Activated CD4-positive, CD25-positive, alpha-beta regulatory T cell treated with anti-CD3 and anti-CD28 coated beads, Interleukin-2, amount 50 U/mL, for 16 hours (primary cell): ENCODE results near the gene SLC10A7.

Source experiments
- DNase-seq: peaks from one replicate; pipeline ENCODE4 v3.0.0-alpha.2; 2020; ENCODE audit warnings: low read depth, low spot score

Gene SLC10A7, protein sequence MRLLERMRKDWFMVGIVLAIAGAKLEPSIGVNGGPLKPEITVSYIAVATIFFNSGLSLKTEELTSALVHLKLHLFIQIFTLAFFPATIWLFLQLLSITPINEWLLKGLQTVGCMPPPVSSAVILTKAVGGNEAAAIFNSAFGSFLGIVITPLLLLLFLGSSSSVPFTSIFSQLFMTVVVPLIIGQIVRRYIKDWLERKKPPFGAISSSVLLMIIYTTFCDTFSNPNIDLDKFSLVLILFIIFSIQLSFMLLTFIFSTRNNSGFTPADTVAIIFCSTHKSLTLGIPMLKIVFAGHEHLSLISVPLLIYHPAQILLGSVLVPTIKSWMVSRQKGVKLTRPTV

GRCh38 chr4:146521541-146522097, at the start of gene SLC10A7:
Gene SLC10A7 (minus strand): TSS chr4:146521940. CDS start chr4:146521717, 223 bp downstream.
- DNase-seq = peak; percentile 34

GRCh38 chr4:146567396-146567795, 45.7 kb upstream of the SLC10A7 start:
- DNase-seq = no peak

DNA sequence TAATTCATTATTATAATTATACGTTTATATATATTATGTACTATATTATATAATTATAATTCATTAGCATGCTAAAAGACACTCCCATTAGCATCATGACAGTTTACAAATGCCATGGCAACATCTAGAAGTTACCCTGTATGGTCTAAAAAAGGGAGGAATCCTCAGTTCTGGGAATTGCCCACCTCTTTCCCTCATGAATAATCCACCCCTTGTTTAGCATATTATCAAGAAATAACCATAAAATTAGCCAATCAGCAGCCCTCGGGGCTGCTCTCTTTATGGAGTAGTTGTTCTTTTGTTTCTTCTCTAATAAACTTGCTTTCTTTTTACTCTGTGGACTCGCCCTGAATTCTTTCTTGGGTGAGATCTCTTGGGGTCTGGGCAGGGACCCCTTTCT, 42.8 kb upstream of the SLC10A7 start:
- DNase-seq = no peak

DNA sequence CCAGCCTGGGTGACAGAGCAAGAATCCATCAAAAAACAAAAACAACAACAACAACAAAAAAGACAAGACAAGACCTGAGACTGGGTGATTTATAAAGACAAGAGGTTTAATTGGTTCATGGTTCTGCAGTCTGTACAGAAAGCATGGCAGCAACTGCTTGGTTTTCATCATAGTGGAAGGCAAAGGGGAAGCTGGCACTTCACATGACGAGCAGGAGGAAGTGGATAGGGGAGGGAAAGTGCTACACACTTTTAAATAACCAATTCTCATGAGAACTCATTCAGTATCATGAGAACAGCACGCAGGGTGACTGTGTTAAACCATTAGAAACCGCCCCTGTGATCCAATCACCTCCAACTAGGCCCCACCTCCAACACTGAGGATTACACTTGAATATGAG, 28.4 kb upstream of the SLC10A7 start:
- DNase-seq = no peak

DNA sequence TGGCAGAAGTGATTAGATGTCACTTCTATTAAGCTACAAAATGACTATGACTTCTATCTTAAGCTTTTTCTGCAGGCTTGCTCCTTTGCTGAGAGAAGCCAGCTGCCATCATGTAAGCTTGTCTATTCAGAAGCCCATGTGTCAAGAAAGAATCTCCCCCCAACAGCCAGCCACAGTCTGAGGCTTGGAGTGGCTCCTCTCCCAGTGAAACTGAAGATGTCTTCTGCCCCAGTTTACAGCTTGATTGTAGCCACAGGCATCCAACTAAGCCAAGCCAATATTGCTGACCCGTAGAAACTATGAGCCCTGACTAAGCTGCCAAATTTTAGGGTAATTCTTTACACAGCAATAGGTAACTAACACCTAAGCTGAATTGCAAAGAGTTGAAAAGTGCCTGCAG, 26.7 kb upstream of the SLC10A7 start:
- DNase-seq = no peak

DNA sequence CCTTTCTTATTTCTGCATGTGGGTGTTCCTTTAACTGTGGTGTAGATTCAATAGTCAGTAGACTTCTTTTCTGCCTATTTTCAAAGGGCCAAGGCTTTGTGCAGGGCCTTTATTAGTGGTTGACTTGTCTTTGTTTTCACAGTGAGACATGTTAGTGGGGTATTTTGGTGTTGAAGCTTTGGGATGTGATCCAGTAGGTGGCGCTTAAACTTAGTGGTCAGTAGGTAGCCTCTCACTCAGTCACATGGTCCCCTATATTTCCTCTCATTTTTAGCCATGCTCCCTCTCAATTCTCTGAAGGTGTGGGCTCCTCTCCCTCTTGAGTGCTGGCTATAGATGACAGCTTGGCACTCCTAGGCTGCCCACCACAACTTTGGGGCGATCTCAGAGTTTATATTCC, 23.4 kb upstream of the SLC10A7 start:
- no peak for DNase-seq

- no peak for DNase-seq
Measured at GRCh38 chr4:146534178-146534577, 12.4 kb upstream of the SLC10A7 start.

DNA sequence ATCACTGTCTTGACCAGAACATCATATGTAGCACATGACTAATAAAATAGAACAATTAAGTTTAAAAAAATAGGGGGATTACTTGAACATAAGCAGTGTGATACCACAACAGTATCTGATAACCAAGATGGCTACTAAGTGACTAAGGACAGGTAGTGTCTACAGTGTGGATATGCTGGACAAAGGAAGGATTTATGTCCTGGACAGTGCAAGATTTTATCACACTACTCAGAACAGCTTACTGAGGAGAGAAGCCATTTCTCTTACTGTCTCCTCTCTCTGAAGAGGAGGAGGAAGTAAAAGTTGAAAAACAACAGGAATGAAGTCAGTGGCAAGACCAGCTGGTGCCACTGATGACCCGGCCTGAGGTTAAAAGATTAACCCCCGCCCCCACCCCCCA, 4.0 kb upstream of the SLC10A7 start:
- DNase-seq = no peak

GRCh38 chr4:146524663-146525062, 2.9 kb upstream of the SLC10A7 start:
- DNase-seq = no peak

DNA sequence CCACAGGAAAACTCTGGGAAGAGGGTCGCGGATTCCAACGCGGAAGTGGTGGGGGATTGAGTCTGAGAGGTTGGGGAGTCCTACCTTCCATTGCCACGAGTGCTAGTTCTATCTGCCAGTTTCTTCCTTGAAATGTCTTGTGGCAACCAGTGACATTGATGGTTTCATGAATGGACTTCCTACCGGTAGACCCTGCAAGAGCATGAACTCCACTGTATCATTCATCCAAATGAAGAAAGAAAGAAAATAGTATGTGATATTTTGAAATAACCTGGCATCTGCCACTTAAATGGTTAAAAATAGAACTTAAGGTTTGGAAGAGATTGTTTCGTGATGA, 1.1 kb upstream of the SLC10A7 start:
- no peak for DNase-seq

- peak; percentile 66 for DNase-seq
Measured at GRCh38 chr4:146522098-146522868, 543 bp upstream of the SLC10A7 start.

DNA sequence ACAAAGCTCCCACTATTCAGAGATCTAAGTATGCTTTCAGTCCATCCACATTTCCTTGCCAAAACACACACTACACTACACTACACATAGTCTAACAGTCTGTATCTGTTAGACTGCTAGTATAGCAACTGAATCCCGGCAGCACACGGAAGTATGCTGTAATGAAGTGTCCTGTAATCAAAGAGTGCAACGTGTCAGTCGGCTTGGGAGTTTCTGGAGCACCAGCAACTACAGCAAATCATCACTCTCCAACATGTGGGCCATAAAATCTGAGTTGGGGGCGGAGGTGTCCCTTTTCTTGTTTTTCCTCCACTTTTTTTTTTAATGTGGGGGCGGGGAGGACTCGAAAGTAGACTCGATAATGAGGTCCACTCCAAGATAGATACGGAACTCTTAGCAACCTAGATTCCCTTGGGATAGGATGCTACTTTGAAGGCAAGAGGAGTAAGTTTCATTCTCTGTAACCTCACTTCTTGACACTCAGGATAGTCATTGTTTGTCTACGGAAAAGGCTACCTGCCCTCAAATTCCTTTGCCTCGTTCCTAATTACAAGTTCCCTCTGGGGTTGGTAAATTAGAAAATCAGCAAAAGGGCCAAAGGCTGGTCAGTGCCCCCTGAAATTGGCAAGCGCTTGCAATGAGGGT, 722 bp downstream of the SLC10A7 start:
- no peak for DNase-seq

DNA sequence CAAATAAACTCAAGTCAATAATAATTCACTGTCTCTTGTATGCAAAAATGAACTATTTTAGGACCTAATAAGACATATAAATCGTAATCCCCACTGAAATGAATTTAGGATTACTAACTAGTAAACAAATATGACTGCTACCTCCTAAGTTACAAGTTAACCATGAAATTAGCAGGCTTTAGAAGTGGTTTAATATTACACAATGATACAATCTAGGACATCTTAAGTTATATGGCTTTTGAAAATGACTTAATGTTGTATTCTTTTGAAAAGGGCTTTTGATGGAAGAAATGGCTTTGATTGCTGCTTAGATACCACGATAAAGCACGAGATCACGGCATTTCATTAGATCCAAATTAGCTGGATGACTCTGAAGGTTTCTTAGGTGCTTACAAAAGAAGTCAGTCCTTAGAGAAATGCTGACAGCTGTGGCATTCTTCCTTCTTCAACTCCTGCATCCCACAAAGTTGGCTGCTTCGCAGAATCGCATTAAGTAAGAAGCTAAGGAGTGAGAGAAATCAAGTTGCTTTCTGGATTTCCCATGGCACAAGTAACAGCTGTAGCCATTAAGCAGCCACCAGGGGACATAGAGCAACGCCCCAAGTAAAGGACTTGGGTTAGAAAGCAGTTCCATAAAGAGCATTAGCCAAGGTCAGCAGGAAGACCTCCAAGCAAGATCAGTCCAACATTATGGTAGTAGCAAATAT, 6.9 kb downstream of the SLC10A7 start:
- no peak for DNase-seq

GRCh38 chr4:146513548-146513947, 8.2 kb downstream of the SLC10A7 start:
- DNase-seq = no peak

- DNase-seq = no peak
Measured at GRCh38 chr4:146511381-146511780, 10.4 kb downstream of the SLC10A7 start.

GRCh38 chr4:146510942-146511341, 10.8 kb downstream of the SLC10A7 start:
- no peak for DNase-seq

DNA sequence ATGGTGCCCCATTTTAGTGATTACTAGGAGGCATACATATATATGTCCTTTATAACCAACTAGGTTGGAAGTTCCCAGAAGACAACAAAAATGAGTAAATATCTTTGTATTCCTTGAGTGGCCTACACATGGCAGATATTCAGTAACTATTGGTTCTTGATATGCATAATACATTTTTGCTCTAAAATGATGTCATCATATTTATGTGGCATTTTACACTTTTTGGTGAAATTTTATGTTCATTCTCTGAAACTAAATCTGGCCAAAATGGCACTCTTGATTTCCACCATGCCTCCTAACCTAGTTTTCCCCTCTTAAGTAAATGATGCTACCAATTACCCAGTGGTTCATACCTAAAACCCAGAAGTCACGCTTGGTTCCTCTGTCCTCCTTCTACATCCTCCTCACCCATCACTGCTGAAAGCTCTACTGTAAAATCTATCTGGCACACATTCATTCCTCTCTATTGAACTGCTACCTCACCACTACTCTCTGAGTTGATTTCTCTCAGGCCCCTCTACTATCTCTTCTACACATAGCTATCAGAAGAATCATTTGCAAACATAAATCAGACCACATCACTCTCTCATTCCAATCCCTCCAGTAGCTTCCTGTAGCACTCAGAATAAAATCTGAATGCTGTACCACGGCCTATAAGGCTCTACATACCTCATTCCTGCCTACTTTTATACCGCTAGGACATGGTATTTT, 13.4 kb downstream of the SLC10A7 start:
- DNase-seq = no peak

DNA sequence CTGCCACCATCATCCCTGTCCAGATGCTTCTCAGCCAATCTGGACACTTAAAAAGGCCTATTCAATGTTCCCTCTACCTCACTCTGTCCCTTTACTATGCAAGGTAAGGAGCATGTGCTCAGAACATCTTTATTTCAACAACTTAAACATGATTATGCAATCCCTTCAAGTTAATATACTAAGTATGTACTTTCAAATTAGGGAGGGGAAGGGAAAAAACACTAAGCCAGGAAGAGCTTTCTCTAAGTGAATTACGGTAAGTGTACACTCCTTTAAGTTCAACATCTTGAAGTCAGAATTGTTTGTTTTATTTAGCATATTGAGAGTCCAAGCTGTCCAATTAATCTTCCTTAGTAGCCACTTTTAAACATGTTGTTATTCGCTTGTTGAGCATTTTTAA, 14.1 kb downstream of the SLC10A7 start:
- no peak for DNase-seq

DNA sequence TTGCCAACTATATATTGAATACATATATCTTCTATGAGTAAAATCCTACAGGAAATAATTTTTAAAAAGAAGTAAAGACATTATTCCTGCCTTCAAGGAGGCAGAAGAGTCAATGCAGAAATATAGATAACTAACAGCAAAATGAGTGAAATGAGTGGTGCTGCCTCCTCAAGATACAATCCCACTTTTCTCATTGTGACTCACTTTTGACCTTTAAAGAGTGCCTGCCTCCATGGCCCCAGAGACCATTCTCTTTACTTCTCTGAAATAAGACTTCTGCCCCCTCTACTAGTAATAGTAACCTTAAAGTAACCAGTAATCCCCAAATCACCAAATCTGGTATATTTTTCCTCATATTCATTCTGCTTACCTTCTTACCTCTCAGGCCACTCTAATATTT, 15.5 kb downstream of the SLC10A7 start:
- DNase-seq = no peak

DNA sequence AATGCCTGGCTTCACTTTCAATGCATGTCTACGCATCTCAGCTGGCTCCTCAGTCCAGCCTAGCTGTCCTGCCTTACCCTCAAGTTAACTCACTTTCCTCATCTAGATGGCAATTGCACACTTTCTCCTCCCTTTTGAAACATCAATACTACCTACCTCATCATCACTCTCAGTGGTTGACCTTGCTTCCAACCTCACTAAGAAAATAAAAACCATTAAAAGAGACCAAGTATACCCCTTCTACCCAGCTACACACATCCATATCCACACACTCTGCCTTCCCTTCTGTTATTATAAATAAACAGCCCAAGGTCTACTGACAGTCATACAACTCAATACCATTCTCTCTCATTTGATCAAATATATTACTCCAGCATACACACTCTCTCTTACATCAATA, 21.5 kb downstream of the SLC10A7 start:
- DNase-seq = no peak

GRCh38 chr4:146498291-146498690, 23.4 kb downstream of the SLC10A7 start:
- no peak for DNase-seq
